ENCODE results near the gene HOXA3. TPM values are rescaled to one million over a fixed set of nuclear protein-coding genes. Genes with fewer than 3 reads are reported as not detected.

HOXA3 gene
- total and polyA plus RNA-seq, 10 of the 15 experiments (the other 5 are each of a cell fraction or from before 2014, with no cell fraction given): 0.05 TPM; not detected in 9

DNA sequence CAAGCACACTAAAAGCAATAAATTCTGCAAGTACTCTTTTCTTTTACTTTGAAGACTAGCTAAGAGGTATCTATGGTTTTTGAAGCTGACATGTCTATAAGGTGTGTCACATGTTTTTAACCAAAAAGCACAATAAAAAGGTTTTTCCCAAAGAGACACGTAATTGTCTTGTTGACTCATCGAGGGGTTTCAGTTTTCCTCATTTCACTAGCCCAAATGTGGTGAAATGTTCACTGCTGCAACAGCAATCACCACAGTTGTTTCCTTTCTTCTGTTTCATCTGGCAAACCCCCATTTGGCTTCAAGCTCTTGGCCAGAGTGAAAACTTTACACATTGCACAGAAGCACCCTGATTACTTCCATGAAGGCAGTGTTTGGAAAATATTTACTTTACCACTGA, 18.0 kb downstream of the HOXA3 start (continued):
- TF ChIP-seq MLLT1 (IDR thresholded peaks at IDR 0.05) (no peak), RAD51 (IDR thresholded peaks at IDR 0.05) (no peak), RCOR1 (conservative IDR thresholded peaks at IDR 0.05; ENCODE audit: low read depth, low read length) (no peak), ATF7 (IDR thresholded peaks at IDR 0.05; ENCODE audit: low read depth) (peak; percentile 63; the same call in 1 of the 2 replicates), BMI1 (IDR thresholded peaks at IDR 0.05; ENCODE audit: borderline replicate concordance) (no peak), RUNX3 (IDR thresholded peaks at IDR 0.05; ENCODE audit: low read length) (peak; percentile 83), SUZ12 (IDR thresholded peaks at IDR 0.05; ENCODE audit: unreplicated experiment) (no peak), KDM1A (IDR thresholded peaks at IDR 0.05; ENCODE audit: borderline replicate concordance) (no peak), MEF2A (IDR thresholded peaks at IDR 0.05; ENCODE audit: insufficient read depth, low read depth, low read length) (no peak), BRCA1 (IDR thresholded peaks at IDR 0.05; ENCODE audit: low read depth, low read length) (no peak), BHLHE40 (IDR thresholded peaks at IDR 0.05; ENCODE audit: borderline replicate concordance in 1 of 2, low read depth in 2 of 2, low read length in 1 of 2) (peak in 1 of 2 experiments; percentile 15; a peak in 1 of 4 replicates), TAF1 (IDR thresholded peaks at IDR 0.05; ENCODE audit: borderline replicate concordance, low read depth, low read length) (no peak), ETV6 (conservative IDR thresholded peaks at IDR 0.05 in 1 of 2, IDR thresholded peaks at IDR 0.05 in 1 of 2; ENCODE audit: borderline replicate concordance in 1 of 2, low read depth in 1 of 2) (no peak), PAX8 (IDR thresholded peaks at IDR 0.05) (no peak), IKZF2 (IDR thresholded peaks at IDR 0.05) (peak; percentile 83 to 90), CHD4 (IDR thresholded peaks at IDR 0.05) (no peak), RELB (IDR thresholded peaks at IDR 0.05; ENCODE audit: low read depth) (peak; percentile 54; the same call in 1 of the 2 replicates), ZNF217 (IDR thresholded peaks at IDR 0.05) (no peak), E2F8 (IDR thresholded peaks at IDR 0.05; ENCODE audit: low read depth, partially characterized antibody) (no peak), HDAC6 (IDR thresholded peaks at IDR 0.05; ENCODE audit: unreplicated experiment) (no peak)
- TF ChIP-seq, protein P1, sequence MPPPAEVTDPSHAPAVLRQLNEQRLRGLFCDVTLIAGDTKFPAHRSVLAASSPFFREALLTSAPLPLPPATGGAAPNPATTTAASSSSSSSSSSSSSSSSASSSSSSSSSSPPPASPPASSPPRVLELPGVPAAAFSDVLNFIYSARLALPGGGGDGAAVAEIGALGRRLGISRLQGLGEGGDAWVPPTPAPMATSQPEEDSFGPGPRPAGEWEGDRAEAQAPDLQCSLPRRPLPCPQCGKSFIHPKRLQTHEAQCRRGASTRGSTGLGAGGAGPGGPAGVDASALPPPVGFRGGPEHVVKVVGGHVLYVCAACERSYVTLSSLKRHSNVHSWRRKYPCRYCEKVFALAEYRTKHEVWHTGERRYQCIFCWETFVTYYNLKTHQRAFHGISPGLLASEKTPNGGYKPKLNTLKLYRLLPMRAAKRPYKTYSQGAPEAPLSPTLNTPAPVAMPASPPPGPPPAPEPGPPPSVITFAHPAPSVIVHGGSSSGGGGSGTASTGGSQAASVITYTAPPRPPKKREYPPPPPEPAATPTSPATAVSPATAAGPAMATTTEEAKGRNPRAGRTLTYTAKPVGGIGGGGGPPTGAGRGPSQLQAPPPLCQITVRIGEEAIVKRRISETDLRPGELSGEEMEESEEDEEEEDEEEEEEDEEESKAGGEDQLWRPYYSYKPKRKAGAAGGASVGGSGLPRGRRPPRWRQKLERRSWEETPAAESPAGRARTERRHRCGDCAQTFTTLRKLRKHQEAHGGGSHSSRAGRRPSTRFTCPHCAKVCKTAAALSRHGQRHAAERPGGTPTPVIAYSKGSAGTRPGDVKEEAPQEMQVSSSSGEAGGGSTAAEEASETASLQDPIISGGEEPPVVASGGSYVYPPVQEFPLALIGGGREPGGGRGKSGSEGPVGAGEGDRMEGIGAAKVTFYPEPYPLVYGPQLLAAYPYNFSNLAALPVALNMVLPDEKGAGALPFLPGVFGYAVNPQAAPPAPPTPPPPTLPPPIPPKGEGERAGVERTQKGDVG (CRISPR knock-in tag; IDR thresholded peaks at IDR 0.05): no peak

All from GM12878 (cell line).